GM12873 (cell line): ENCODE data around the gene UVRAG.

Experiments used
- CTCF ChIP-seq: IDR thresholded peaks from 2 replicates; pipeline ENCODE4 v1.5.1; 2012; ENCODE audit warnings: low read depth, mild to moderate bottlenecking, moderate library complexity, low read length, control low read depth; ENCODE audit not compliant: insufficient read depth; ENCODE audit errors: missing control alignments

UVRAG gene

GRCh38 chr11:75779960-75780359, 35.0 kb upstream of the UVRAG start:
- TF ChIP-seq CTCF: no peak

DNA sequence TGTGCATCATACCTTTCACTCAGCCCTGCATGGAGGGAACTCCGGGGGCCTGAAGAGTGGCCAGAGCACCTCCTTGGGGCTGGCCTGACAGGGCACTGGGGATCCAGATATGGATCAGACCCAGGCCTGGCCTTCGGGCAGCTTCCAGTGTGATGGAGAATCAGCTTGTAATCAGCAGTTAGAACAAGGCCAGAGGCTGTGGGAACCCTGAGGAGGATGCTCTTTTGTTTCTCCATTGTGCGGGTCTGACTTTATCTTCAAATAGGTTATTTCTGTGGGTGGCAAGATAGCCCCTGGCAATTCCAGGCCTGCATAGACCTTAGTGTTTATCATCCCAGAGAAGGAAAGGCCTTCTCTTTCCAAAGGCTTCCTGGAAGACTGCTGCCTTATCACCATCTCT, 34.1 kb upstream of the UVRAG start:
- no peak for TF ChIP-seq CTCF

DNA sequence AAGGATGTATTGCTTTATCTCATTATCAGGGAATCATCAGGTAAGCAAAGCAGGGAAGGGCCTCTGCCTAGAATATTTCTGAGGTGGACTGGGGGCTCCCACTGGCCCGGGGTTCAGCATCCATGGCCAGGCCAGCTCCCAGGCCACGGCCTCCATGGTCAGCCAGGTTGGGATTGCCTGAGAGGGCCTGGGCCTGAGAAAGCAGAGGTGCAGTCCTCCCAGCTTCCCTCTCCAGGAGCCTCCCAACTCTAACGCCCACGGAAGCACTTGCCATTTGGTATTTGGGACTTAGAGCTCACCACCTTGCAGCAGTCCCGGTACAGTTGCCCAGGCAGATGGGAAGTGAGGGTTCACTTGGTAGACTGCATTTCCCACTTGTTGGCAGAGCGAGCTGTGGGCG, 33.7 kb upstream of the UVRAG start:
- TF ChIP-seq CTCF: no peak

DNA sequence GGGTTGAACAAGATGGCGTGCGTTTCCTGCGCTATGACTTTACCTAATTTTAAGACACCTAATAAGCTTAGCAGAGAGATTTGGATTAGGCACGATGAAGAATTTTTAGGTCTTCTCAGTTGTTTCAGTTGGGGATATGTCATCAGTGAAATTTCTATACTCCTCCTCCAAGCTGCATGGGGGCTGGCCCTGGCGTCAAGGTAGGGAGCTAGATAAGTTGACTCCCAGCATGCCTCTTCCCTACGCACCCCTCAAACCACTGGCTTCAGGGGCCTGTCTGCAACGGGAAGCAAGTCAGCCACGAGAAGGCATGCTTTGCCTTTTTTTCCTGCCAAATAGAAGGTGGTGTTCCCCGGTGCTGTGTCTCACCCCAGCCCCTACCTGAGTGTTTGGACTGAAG, 33.2 kb upstream of the UVRAG start:
- TF ChIP-seq CTCF: no peak

GRCh38 chr11:75782540-75783263, 32.3 kb upstream of the UVRAG start:
- TF ChIP-seq CTCF: no peak

GRCh38 chr11:75783416-75784084, 31.5 kb upstream of the UVRAG start:
- no peak for TF ChIP-seq CTCF

DNA sequence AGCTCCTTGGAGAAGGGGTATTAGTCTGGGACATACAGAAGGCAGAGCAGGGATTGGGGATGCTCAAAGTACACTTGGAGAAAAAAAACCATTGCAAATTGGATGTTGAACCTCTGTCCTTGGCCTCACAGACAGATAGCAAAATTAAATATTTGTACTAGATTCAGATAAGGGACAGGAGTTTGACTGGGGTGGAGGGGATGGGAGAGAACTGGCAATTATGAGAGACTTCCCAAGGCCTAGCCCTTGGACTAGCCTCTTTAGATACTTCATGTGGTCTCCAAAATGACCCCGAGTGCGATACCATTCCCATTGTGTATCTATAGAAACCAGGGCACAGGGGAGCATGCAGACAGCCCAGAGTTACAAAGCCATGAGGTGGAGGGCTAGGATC, 30.9 kb upstream of the UVRAG start:
- no peak for TF ChIP-seq CTCF
